HG03108 (cell line): ENCODE results near the gene FHIT.

ENCODE experiments used
- ATAC-seq: cut with Tn5 transposase; IDR thresholded peaks from one replicate; pipeline ENCODE4 v1.9.1; 2021; ENCODE audit warnings: moderate library complexity; ENCODE audit not compliant: unreplicated experiment

Gene FHIT

GRCh38 chr3:60657972-60658371, 593.3 kb downstream of the FHIT start:
- ATAC-seq: peak; percentile 84

GRCh38 chr3:60652829-60653228, 598.4 kb downstream of the FHIT start:
- no peak for ATAC-seq

GRCh38 chr3:60651799-60652198, 599.5 kb downstream of the FHIT start:
- no peak for ATAC-seq

- no peak for ATAC-seq
These were observed 601.1 kb downstream of the FHIT start for GRCh38 chr3:60650171-60650570.

- no peak for ATAC-seq
These were observed 605.5 kb downstream of the FHIT start for GRCh38 chr3:60645801-60646200.

GRCh38 chr3:60643831-60644230, 607.4 kb downstream of the FHIT start:
- ATAC-seq: no peak

GRCh38 chr3:60641354-60641753, 609.9 kb downstream of the FHIT start:
- no peak for ATAC-seq

- no peak for ATAC-seq
These were observed 614.4 kb downstream of the FHIT start for GRCh38 chr3:60636846-60637245.

GRCh38 chr3:60633644-60634043, 617.6 kb downstream of the FHIT start:
- no peak for ATAC-seq

GRCh38 chr3:60631509-60631908, 619.7 kb downstream of the FHIT start:
- ATAC-seq: no peak

- ATAC-seq: no peak
These were observed 620.3 kb downstream of the FHIT start for GRCh38 chr3:60630953-60631352.

GRCh38 chr3:60629816-60630215, 621.4 kb downstream of the FHIT start:
- no peak for ATAC-seq

GRCh38 chr3:60622349-60622748, 628.9 kb downstream of the FHIT start:
- ATAC-seq: no peak

GRCh38 chr3:60617188-60617587, 634.1 kb downstream of the FHIT start:
- ATAC-seq: no peak

- no peak for ATAC-seq
These were observed 637.4 kb downstream of the FHIT start for GRCh38 chr3:60613769-60614303.

- no peak for ATAC-seq
These were observed 640.7 kb downstream of the FHIT start for GRCh38 chr3:60610441-60611112.

GRCh38 chr3:60609446-60609845, 641.8 kb downstream of the FHIT start:
- ATAC-seq: no peak

GRCh38 chr3:60603860-60604259, 647.4 kb downstream of the FHIT start:
- no peak for ATAC-seq

GRCh38 chr3:60600848-60601247, 650.4 kb downstream of the FHIT start:
- ATAC-seq: no peak

GRCh38 chr3:60599586-60599985, 651.7 kb downstream of the FHIT start:
- no peak for ATAC-seq

GRCh38 chr3:60598671-60599070, 652.6 kb downstream of the FHIT start:
- no peak for ATAC-seq

- ATAC-seq: no peak
These were observed 657.2 kb downstream of the FHIT start for GRCh38 chr3:60594025-60594424.

- no peak for ATAC-seq
These were observed 660.0 kb downstream of the FHIT start for GRCh38 chr3:60591267-60591666.
